ENCODE measurements around the gene TGIF2.
A peak's percentile ranks its signal among the peaks of the same experiment; 100 is the strongest.
"Not testable (repeated sequence)": the region's sequence is repeated elsewhere in the genome, so short reads cannot be mapped to it uniquely, and the experiment has no call there.

TGIF2 gene

DNA sequence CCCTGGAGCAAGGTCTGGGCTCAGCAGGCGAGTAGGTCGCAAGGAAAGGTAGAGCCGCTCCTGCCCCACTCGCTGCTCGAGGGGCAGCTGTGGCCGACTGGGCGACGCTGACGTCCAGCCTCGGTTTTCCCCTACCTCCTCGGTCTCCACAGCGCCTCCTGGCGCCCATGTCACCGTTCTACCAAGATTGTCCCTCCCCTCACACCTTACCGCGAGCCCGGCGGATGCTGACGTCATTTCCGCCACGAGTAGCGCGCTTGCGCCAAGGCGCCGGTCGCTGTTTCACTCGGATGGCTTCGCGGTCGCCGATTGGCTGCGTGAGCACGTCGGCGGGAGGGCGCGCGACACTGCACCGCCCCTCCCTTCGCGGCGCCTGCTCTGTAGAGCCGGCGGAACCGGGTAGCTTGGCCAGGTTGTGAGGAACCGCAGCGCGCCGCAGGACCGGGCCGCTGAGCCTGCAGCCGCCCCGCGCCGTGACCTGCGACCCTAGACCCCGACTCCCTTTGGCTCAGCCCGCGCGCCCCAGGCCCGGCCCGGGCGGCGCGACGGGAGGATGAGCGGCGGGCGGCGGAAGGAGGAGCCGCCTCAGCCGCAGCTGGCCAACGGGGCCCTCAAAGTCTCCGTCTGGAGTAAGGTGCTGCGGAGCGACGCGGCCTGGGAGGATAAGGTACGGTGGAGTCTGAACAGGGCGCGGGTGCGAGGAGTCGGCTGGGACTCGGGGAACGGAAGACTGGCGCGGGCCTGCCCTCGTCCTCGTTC lies 32.2 kb downstream of the TGIF2 start, which contains the start of gene RAB5IF:
Gene RAB5IF (plus strand): TSS at position 381 of the 759 bp plus-strand sequence. CDS start 173 bp downstream, at position 554.
- TF ChIP-seq CTCF (IDR thresholded peaks at IDR 0.05; ENCODE audit: low read depth, low read length, missing control alignments): peak; percentile 93
- H3K27me3 ChIP-seq (replicated peaks): no peaks in the 10 kb centered on the region
- H3K36me3 ChIP-seq (replicated peaks): peaks cover 24% of the 10 kb centered on the region
- peak within 1 kb of the TSS; percentile 55 for H3K27ac ChIP-seq
- peak; percentile 96 for DNase-seq
- in situ Hi-C loops (cut with HindIII; ENCODE audit: low pct_ligation_motif_present, low sequenced_read_pairs): no loop called here
- H3K4me3 ChIP-seq (ENCODE audit: low read depth, low read length): peak within 1 kb of the TSS; percentile 98

DNA sequence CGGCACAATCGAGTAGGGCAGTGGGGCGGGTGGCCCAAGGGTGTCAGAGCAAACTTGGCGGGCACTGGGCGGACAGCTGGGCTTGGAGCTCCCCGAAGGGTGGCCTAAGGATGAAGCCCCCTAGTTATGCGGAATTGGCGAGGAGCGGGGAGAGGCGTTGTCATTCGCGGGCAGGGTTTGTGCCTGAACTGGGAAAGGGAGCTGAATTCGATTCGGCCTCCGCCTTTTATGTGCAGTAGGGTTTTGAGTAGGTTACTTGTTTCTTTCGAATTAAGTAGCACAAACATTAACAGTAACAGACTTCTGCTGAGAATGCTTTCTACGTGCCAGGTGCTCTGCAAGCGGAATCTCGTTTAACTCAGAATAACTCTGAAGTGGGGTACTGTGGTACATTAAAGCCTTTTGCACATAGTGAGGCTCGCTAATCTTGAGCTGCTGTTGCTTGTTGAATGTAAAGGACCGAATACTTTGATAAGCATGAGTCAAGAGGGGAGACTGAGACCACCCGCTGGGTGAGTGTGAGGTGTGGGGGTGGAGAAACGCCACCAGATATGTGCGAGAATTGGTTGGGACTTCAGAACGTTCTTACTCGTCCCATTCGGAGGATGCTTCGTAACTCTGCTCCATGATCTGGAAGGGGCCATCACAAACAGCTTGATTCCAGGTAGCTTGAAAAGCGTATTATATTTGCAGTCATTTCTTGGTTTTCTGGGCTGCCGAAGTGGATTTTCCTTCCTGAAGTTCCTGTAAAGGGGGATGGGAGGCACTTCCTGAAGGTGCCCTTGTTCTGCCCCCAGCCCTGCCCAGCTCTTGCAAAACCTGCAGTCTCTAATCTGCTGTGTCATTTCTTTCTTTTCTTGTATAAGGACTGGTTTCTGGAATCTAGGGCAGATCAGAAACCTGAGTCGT lies 33.0 kb downstream of the TGIF2 start:
- Histone ChIP-seq H3K27me3 (replicated peaks) (no peaks in the 10 kb centered on the region), H3K4me3 (ENCODE audit: low read depth, low read length) (peak overlapping the region; percentile 98), H3K27ac (peak overlapping the region; percentile 55), H3K36me3 (replicated peaks) (peaks cover 29% of the 10 kb centered on the region)
- in situ Hi-C loops (cut with HindIII; ENCODE audit: low pct_ligation_motif_present, low sequenced_read_pairs): no loop called here
- TF ChIP-seq CTCF (IDR thresholded peaks at IDR 0.05; ENCODE audit: low read depth, low read length, missing control alignments): no peak
- DNase-seq: peak; percentile 13

DNA sequence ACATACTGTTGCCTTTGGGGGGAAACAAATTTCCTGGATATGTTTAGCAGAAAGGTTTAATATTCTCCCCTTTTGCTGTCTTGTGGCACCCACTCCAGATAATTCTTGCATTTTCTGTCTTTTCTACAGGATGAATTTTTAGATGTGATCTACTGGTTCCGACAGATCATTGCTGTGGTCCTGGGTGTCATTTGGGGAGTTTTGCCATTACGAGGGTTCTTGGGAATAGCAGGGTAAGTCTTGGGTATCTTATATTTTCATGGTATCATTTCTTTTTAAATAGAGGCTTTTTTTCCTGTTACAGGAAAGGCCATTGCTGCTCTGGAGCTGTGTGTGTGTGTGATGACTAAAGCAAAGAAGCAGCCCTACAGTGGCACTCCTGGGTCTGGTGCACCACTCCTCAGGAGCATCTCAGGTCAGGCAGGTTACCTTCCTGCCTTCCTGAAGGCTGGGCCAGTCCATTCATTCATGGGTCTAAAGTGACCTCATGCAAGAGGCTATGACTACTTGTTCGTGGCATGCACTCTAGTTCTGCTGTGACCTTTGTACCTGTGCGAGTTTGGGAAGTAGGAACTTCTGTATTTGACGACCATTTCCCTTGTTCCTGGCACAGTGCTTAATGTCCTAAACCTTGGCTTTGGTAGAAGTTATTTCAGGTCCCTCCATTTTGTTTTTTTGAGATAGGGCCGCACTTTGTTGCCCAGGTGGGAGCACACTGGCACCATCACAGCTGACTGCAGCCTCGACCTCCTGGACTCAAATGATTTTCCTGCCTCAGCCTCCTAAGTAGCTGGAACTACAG lies 34.4 kb downstream of the TGIF2 start:
- no peak for DNase-seq
- peaks cover 43% of the 10 kb centered on the region for H3K36me3 ChIP-seq (replicated peaks)
- no peak overlapping the region for H3K27ac ChIP-seq
- in situ Hi-C loops (cut with HindIII; ENCODE audit: low pct_ligation_motif_present, low sequenced_read_pairs): no loop called here
- no peaks in the 10 kb centered on the region for H3K27me3 ChIP-seq (replicated peaks)
- no peak for TF ChIP-seq CTCF (IDR thresholded peaks at IDR 0.05; ENCODE audit: low read depth, low read length, missing control alignments)
- H3K4me3 ChIP-seq (ENCODE audit: low read depth, low read length): no peak overlapping the region

GRCh38 chr20:36608388-36608728 lies 35.0 kb downstream of the TGIF2 start:
- H3K36me3 ChIP-seq (replicated peaks): peaks cover 49% of the 10 kb centered on the region
- H3K4me3 ChIP-seq (ENCODE audit: low read depth, low read length); in situ Hi-C loops (cut with HindIII; ENCODE audit: low pct_ligation_motif_present, low sequenced_read_pairs); H3K27me3 ChIP-seq (replicated peaks); DNase-seq; H3K27ac ChIP-seq: not testable (repeated sequence)

DNA sequence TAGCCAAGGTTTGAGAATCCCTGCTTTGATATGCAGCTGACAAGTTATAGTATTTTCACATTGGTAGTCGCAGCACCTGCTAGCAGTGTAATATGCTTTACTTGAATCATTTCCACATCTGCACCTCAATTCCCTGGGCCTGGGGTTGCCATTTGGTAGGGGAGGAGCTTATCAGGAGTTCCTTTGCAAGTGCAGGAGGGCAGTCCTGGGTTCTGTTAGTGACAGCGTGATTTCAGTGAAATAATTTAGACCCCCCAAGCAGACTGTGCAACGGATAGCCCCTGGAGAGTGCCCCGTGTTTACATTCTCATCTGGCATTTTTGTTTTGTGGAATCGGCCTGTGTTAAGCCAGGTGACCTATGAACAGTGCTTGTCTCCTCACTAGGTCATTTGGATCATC lies 38.2 kb downstream of the TGIF2 start:
- in situ Hi-C loops (cut with HindIII; ENCODE audit: low pct_ligation_motif_present, low sequenced_read_pairs): no loop called here
- no peak overlapping the region for H3K27ac ChIP-seq
- H3K27me3 ChIP-seq (replicated peaks): no peaks in the 10 kb centered on the region
- DNase-seq: no peak
- H3K4me3 ChIP-seq (ENCODE audit: low read depth, low read length): no peak overlapping the region
- no peak for TF ChIP-seq CTCF (IDR thresholded peaks at IDR 0.05; ENCODE audit: low read depth, low read length, missing control alignments)
- peaks cover 58% of the 10 kb centered on the region for H3K36me3 ChIP-seq (replicated peaks)

Data from brain microvascular endothelial cell (primary cell).